Globus pallidus (tissue), 1 donor: Measurements from ENCODE around the gene AOAH.

Experiments
- DNase-seq: peaks from one replicate; pipeline ENCODE4 v3.0.0-alpha.2; 2015; ENCODE audit warnings: low spot score

AOAH gene

DNA sequence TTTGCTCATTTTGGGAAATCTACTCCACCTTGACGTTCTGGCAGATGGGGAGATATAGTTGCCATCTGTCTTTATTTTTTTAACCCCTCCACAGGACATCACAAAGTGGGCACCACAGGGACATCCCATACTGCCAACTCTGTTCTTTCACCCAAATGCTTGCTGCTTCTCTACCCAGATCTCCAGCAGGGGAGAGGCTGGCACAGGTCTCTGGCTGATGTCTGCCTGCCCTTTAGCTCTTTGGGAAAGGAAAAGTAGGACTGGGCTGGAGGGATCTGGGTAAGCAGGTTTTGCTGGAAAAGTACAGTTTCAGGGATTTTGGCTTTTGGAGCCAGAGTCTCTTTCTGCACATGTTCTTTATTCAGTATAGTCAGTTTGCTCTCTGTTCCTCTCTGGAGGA lies 178.0 kb downstream of the AOAH start:
- no peak for DNase-seq

DNA sequence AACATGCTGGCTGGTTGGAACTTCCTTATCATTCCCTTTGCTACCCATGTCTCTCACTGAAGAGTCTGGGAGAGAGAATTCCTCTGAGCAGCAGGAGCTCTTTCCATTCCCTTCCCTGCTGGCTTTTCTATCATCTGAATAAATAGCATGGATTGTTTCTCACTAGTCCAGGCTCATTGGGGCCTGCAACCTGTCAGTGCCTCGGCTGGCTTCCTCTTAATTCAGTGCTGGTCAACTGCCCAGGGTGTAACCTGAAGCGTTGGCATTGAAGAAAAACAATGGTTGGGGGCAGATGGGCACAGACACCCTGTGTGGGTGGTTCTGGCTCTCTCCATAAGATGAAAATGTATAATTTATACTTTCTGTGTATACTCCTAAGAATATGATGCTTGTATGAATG lies 179.0 kb downstream of the AOAH start:
- no peak for DNase-seq

DNA sequence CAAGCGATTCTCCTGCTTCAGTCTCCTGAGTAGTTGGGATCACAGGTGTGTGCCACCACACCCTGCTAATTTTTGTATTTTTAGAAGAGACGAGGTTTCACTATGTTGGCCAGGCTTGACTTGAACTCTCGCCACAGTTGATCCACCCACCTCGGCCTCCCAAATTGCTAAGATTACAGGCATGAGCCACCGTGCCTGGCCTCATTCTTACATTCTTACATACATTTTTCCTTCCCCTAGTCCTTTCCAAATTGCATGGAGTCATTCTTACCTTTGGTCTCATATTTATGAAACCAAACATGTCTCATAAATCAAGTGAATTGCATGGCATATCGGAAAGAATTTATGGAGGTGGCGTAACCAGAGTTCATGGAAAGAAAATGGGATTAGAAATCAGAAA lies 186.2 kb downstream of the AOAH start:
- DNase-seq = no peak

DNA sequence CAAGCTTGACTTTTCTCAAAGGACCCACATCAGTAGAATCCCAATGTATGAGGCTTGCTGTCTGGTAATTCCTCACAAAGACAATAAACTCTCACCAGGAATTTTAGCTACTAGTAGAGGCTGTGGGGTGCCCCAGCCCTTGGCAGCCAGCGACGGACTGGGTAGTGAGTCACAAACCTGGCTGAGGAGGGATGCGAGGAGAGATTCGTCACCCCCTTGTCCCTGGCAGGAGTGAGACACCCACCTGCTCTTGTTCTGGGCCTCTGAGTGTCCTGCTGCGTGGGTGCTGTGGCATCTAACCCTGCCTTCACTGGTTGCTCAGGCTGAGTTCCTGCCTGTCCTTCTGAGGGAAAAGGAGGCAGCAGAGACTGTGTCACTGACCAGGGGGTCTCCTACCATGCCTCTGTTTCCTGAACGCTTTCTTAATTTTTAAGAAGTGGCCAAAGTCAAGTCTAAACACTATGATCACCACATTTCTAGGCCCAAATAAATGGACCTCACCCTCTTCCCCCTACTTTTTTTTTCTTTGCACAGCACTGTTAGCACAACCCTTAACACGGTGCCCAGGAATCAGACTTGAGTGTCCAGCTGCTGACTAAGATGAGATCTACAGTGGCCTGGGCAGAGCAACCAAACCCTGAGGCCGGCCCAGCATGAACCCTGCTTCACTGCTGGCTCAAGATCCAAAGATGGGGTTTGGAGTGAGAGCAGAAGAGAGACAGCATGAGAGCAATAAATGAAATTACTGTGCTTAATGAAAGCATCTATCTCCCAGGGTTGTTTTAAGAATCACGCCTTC lies 188.2 kb downstream of the AOAH start:
- no peak for DNase-seq

DNA sequence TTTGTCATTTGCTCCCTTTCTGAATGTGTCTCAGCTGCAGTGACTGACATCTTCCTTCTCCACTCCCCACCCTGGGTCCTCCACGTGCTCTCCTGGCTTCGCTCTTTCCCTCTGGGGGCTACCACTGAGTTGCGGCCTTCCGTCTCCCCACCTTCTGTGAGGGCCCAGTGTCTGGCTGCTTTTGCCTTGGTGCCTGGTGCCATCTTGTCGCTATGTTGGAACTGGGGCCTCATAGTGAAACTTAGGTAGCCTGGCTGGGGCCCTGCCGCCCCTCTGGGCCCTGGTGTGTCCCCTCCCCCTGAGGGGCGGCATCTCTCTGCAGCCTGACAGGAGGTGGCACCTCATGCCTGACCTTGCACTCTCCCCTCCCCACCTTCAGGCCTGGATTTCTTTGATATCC lies 190.6 kb downstream of the AOAH start:
- no peak for DNase-seq

DNA sequence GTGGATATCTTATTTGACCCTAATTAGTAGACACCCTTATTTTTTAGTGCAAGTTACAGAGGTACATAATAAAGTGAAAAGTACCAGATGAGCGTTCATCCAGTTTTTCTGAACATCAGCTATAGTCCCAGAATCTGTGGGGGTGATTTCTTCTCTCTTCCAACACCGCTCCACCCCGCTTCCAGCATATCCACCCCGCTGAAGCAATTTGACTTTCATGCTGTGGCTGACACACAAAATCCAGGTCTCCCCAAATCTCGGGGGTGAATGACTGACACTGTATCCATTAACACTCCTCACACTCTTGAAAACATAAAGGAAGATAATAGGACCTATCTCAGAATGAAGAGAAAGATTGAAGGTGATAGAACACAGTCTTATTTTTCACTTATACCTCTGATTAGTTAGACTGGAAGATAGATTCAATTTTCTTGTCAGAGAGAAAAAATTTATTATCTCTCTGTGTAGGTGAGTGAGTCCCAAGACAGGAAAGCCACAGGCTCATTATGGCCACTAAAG lies 191.3 kb downstream of the AOAH start:
- no peak for DNase-seq

DNA sequence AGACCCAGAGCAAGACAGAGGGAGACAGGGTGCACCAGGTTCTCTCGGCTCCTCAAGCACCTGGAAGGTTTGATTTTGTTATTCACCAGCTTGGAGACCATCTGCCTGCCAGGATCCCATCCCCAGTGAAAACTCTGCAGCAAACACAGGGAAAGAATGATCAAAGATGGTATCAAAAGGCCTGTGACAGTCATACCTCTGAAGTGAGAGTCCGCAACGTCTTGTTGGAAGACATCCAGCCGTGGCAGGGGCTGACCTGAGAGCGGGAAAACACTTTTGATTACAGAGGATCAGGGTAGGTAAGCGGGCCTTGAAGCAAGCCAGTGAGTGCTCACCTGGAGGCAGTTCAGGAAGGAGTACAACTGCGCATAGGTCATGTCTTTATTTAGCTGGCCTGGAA lies 192.3 kb downstream of the AOAH start:
- DNase-seq = no peak

DNA sequence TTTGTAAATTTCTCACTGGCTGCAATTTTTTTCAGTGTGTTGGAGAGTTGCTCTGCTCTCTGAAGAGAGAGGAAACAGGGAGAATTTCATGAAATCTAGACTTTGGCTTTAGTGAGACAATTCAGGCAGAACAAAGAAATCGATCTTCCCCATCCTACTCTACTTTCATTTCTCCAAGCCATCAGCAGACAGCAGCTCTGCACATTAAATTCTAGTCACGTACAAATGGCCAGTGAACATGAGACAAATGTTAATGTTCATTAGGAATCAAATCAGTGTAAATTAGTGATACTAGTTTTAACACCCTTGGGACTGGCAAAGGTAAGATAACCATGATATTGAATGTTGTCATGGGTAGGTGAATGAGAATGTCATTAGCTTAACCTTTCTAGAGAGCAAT lies 193.8 kb downstream of the AOAH start:
- DNase-seq = peak; percentile 43

DNA sequence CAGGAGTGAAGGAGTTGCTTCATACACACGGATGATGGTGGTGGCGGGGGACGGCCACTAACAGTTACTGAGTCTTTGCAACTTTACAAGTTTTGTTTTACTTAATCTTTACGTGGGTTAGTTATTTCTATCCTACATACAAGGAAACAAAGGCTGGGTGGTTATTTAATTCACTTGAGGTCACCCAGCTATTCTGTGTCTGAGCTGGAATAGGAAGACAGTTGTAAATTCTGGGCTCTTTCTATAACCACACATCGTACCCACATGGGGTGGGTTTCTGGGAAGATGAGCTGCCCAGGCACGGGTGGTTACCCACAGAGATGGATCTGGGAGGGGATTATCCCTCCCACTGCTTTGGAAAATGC lies 196.8 kb downstream of the AOAH start:
- DNase-seq = no peak

DNA sequence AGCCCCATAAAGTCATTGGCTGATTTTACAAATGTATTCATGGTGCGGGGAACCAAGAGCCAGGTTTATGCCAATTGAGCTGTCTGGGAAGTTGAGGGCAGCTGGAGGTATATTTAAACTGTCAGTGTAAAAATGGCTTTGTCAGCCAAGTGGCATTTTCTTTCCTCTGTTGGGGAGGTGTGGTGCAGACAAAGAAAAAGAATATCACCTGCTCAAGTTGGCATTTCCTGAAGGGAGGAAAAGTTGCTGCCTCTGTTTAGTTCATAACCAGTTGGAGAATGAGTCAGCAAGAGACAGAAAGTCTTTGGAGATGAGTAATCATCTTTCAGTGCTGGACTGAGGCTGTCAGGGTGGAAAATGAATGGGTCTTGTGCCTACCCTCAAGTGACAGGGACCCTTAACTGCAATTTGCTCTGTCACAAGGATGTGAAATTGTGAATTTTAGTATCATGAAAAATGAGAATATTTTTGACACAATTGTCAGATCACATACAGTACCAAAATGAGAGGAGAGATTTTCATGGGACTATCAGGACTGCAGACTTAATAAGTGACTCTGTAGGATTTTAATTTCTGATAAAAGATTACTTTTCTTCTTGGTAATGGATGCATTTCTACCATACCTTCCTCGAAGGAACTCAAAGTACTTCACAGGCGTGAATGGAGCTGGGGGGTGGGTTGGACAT lies 197.3 kb downstream of the AOAH start:
- DNase-seq = no peak

DNA sequence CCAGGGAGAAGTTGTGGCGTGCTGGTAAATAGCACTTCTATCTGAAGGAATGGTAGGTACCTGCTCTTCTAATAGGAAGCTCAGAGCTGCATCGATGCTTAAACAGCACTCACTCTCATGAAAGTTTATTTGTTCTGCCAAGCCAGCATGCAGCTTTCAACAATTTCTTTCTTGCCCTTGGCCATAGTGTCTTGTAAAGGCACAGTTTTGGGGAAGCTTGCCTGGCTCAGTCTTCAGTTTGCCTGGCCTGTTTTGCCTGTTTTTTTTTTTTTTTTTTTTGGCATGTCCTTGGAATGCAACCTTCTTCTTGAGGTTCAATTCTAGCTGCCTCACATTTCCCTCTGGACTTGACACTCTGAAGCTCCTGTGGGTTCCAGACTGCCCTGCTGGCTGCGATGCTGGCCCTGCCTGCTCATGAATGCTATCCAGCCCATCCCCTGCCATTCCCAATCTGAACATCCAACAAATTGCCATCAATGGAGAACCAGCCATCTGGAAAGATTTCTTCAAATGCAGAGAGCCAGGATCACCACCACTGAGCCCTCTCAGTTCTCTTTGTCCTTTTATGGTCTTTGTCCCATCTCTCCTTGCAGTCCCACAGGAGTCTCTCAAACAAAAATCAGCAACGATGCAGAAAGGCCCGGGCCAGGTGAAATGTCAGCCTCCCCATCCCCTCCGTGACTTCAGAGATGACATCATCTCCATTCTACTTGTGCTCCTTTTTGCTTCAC lies 200.8 kb downstream of the AOAH start:
- no peak for DNase-seq

DNA sequence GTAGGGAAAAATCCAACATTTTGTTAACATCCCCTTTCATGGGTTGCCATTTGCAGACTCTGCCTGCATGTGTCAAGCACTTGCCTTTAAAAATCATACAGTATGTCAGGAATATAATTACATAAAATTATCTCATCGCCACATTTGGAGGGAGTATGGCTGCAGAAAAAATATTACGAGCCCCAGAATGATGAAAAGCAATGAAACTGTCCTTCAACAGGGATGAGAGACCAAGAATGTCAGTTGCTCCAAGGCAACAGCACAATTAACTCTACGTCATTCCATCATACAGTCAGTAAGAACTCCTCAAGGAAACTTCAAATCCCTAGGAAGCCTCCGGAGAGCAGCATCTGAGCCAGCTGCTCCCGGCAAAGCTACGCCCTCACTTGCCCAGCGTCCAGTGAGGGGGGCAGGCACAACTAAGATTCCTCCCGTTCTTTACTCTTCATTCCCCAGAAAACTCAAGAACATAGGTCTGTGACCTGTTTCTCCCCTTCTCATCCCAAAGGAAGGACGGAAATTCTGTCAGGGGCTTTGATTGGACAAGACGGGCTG lies 201.8 kb downstream of the AOAH start:
- no peak for DNase-seq

DNA sequence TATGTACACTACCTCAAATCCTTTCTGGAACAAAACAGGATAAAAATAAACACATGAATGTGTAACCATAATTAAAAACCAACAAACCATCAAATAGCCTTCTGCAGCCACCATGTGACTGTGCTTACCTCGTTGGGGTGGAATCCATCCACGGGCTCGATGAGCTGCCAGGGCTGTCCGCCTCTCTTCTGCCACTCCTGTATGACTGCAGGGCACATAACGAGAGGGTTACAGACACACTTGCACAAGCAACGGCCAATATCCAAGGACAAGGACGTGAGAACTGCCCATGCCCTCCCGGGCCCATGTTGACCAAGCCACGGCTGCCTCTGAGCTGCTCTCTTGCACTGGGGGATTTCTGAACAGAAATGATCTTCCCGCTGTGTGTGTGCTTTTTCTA lies 202.4 kb downstream of the AOAH start:
- no peak for DNase-seq

DNA sequence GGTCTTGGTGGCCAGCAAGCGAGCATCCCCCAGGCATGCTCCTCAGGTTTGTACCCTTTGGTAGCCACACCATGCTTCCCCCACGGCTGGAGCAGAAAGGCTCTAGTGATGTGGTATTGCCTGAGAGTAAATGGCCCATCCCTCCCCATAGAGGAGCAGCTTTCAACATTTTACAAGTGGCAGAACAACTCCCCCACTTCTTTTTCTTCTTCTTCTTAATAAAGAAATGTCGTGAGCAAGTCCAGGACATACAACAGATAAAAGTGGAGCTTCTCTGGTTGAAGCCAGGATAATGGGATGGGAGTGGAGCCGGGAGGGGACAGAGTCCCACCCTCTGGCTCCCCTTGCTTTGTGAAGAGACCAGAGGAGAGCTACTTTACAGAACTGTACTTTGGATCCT lies 203.2 kb downstream of the AOAH start:
- no peak for DNase-seq

DNA sequence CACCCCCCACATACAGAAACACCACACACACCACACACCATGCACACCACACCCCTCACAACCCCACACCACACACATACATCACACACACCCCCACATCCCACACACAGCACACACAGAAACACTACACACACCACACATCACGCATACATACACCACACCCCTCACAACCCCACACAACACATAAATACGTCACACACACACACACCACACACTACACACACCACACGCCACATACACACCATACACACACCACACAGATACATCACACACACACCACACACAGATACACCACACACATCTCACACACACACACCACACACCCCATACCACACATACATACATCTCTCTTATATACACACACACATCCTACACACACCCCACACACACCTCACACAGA lies 208.4 kb downstream of the AOAH start:
- no peak for DNase-seq

DNA sequence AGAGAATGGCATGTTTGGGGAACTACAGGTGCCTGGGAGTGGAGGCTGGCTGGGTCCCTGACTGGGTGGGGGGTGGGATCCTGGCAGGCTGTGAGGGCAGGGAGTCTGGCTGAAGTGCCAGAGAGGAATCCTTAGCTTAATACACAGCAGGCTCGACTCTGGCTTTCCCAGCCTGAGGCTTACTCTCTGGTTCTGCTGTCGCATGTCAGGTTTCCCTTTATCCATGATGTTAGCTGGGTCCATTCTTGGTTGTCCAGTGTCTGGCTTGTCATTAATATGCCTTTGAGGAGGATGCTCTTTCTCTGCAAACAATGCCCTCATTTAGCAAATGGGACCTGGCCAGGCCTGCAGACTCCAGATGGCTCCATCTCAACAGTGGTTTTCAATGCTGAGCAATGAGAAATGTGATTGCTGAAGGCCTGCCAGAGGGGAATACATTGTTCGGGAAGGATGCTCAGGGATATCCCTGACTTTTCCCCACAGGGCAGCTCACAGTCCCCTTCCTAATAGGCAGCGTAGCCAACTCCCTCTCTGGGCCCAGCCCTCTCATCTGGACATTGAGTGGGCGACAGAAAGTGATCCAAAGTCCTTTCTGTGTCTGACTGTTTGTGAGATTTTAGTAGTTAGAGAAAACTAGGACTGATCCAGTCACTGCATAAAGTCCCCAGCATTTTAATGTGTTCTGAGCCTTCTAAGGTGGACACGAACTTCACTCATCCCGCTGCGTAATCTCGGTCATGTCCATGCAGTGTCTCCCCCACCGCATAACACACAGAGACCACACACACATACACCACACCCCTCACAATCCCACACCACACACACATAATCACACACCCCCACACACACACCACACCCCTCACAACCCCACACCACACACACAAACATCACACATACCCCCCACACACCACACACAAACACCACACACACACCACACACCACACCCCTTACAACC lies 209.7 kb downstream of the AOAH start:
- DNase-seq = peak; percentile 91

DNA sequence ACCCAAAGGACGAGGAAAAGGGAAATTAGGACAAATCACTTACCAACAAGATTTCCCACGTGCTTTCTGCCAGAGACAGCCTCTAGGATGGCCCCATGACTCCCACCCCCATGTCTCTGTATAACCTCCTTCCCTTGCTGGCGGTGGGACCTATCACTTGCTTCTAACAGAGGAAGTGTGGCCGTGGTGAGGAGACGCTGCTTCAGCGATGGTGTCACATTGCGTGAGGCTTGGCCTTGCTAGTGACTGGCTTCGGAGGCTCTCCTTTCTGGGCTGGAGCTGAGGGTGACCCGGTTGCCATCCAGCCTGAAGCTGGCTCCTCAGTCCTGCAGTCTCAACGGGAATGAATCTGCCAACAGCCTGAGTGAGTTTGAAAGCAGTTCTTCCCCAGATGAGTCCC lies 210.9 kb downstream of the AOAH start:
- no peak for DNase-seq

DNA sequence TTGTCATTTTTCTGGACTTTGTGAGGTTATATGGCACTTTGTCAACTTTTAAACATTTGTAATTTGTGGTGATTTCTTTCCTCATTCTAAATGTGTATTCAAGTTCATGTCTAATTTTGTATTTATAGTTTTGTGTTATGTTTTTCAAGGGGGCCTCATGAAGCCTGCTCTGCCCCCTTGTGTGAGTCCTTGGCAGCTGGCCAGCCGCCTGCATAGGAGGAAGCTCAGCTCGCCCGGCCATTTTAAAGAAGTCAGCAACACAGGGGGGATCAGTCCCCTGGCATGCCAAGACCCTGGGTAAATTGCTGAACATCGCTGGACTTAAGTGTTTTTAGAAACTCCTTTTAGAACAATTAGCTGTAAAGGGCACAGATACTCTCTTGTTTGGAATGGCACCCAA lies 211.7 kb downstream of the AOAH start:
- no peak for DNase-seq

DNA sequence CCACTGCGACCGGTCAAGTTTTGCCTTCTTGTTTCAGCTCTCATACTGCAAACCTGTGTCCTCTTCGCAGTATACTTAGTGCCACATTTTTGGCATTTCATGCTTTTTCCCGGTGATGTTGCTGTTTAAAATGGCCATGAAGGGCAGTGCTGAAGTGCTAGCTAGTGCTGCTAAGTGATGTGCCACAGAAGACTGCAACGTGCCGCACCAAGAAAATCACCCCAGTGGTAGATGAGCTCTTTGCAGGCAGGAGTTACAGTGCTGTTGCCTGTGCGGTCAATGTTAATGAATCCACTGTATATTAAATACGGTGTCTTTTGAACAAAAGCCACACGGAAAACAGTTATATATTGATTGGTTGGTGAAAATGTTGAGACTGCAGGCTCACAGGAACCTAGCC lies 214.3 kb downstream of the AOAH start:
- DNase-seq = no peak

DNA sequence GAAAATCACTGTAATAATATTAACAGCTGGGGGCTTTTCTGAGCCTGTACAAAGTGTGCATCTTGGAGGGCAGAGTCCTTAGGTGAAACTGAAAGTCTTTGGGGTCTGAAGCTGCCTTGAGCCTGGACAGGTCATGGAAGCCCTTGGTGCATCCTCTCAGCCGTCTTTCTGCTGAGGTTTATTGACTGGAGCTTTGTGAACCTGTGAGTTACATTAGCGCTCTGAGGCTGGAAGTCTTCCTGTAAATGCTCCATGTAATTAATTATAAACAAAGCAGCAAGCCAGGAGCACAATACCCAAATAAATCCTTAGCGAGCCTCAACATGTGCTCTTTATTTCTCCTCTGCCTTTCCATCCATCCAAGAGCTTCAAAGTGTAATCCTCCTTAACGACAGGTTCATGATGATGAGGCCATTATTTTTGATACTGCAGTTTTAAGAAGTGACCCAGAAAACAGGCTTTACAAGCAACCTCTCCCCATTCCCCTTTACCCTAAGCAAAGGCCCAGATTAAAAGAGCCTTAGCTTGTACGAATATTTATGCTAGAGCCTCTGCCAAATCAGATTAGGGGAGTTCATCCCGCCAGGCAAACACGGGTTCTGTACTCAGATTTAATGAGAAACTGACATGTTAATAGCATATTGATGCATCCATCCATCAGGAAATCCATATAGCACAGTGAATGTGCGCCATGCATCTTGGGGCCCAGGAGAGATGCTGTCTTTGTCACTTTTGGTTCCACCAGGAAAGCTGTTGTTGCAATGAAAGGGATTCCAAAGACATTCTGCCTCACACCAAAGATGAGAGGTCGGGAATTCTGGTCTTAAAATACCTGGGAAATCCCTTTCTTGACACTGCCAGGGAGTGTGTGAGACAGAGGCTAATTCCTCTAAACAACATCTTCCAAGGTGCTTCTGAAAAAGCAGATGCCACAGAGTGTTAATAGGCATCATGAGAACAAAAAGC lies 216.5 kb downstream of the AOAH start:
- no peak for DNase-seq
